Uterus (tissue), 2 donors: ENCODE measurements around the gene STXBP5.

ENCODE experiments used
- CTCF ChIP-seq, 4 experiments: fragments of 200-600 bp in 2 of 4; fragments of 450-650 bp in 2 of 4; sonication (generic) in 2 of 4; IDR thresholded peaks; one replicate each; pipeline ENCODE4 v1.5.1; 2016 to 2019; ENCODE audit warnings: antibody characterized with exemption in 4 of 4, mild to moderate bottlenecking in 2 of 4, moderate library complexity in 1 of 4
- POLR2A ChIP-seq, 2 donors: fragments of 450-650 bp; IDR thresholded peaks; one replicate each; pipeline ENCODE4 v1.6.1; 2016; ENCODE audit warnings: antibody characterized with exemption in 2 of 2, mild to moderate bottlenecking in 1 of 2, moderate library complexity in 1 of 2

- TF ChIP-seq POLR2A (IDR thresholded peaks at IDR 0.05) (no peak), CTCF (IDR thresholded peaks at IDR 0.05) (no peak)
These were observed 234.7 kb downstream of the STXBP5 start for GRCh38 chr6:147438758-147439528.
